ENCODE results near the gene GPR37L1.
A peak's percentile ranks its signal among the peaks of the same experiment; 100 is the strongest.

GPR37L1 gene, protein sequence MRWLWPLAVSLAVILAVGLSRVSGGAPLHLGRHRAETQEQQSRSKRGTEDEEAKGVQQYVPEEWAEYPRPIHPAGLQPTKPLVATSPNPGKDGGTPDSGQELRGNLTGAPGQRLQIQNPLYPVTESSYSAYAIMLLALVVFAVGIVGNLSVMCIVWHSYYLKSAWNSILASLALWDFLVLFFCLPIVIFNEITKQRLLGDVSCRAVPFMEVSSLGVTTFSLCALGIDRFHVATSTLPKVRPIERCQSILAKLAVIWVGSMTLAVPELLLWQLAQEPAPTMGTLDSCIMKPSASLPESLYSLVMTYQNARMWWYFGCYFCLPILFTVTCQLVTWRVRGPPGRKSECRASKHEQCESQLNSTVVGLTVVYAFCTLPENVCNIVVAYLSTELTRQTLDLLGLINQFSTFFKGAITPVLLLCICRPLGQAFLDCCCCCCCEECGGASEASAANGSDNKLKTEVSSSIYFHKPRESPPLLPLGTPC

DNA sequence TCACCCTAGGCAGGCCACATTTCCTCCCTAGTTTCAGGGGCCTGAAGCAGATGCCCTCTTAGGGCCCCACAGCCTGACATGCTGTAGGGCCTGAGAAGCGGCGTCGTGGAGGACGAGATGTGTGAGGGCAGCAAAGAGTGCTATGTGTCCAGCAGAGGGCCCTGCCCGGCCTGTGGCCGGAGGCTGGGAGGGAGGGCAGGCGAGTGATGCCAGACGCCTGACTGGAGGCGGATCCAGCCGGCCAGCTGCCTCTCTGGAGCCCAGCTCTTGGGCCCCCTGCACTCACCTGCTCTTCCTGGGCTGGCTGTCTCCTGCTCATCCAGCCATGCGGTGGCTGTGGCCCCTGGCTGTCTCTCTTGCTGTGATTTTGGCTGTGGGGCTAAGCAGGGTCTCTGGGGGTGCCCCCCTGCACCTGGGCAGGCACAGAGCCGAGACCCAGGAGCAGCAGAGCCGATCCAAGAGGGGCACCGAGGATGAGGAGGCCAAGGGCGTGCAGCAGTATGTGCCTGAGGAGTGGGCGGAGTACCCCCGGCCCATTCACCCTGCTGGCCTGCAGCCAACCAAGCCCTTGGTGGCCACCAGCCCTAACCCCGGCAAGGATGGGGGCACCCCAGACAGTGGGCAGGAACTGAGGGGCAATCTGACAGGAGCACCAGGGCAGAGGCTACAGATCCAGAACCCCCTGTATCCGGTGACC lies at the start of gene GPR37L1:
Gene GPR37L1, plus strand, starts transcription at position 279 of the 697 bp plus-strand sequence. Its CDS starts 47 bp downstream, at position 326.
- H3K36me3 ChIP-seq (ENCODE audit: control insufficient read depth, insufficient read depth, low read length): no peaks in the 10 kb centered on the region
- H3K4me3 ChIP-seq (ENCODE audit: low read length): peak within 1 kb of the TSS; percentile 27
- no peaks in the 10 kb centered on the region for H3K27me3 ChIP-seq (ENCODE audit: control insufficient read depth, insufficient read depth, low read length)
- no peak within 1 kb of the TSS for H3K9ac ChIP-seq (ENCODE audit: low read length)
- H3K27ac ChIP-seq (ENCODE audit: low read depth, low read length): no peak within 1 kb of the TSS
- H3K4me1 ChIP-seq (ENCODE audit: control insufficient read depth, insufficient read depth, low read length): no peaks in the 10 kb centered on the region

DNA sequence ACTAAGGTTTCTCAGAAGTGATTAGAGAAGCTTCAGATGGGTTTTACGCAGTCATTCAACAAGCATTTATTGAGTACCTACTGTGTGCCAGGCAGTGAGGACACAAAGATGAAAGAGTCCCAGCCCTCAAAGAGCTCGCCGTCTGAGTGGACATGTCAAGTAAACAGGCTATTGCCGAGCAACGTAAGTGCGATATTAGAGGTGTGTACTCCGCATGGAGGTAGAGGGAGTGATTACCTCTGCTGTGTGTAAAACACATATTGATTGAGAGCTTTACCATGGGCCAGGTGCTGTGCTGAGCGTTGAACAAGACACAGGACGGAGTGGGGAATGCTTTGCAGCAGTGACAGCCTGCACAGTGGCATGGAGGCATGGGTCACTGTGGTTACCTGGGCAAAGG lies 49.5 kb upstream of the GPR37L1 start:
- Histone ChIP-seq H3K27me3 (ENCODE audit: control insufficient read depth, insufficient read depth, low read length) (no peaks in the 10 kb centered on the region), H3K36me3 (ENCODE audit: control insufficient read depth, insufficient read depth, low read length) (no peaks in the 10 kb centered on the region), H3K27ac (ENCODE audit: low read depth, low read length) (no peak overlapping the region), H3K4me1 (ENCODE audit: control insufficient read depth, insufficient read depth, low read length) (no peaks in the 10 kb centered on the region), H3K4me3 (ENCODE audit: low read length) (no peak overlapping the region), H3K9ac (ENCODE audit: low read length) (no peak overlapping the region)

DNA sequence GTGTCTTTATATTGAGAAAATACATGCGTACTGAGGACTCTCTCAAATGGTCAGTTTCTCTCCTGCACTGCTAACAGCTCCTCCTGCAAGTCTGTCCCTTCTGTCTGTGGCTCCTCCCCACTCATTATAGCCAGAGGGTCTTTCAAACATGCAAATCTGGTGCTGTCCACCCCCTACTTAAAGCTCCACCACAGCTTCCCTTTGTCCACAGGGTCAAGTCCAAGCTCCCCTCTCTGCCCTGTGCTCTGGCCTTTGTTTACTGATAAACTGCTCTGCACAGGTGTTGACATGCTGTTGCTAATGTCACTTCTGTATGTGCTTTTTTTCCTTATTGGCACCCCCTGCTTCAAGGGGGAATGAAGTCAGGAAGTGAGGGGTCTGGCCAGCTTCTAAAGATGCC lies 47.7 kb upstream of the GPR37L1 start:
- Histone ChIP-seq H3K9ac (ENCODE audit: low read length) (no peak overlapping the region), H3K27me3 (ENCODE audit: control insufficient read depth, insufficient read depth, low read length) (no peaks in the 10 kb centered on the region), H3K4me1 (ENCODE audit: control insufficient read depth, insufficient read depth, low read length) (no peaks in the 10 kb centered on the region), H3K27ac (ENCODE audit: low read depth, low read length) (no peak overlapping the region), H3K36me3 (ENCODE audit: control insufficient read depth, insufficient read depth, low read length) (no peaks in the 10 kb centered on the region), H3K4me3 (ENCODE audit: low read length) (no peak overlapping the region)

DNA sequence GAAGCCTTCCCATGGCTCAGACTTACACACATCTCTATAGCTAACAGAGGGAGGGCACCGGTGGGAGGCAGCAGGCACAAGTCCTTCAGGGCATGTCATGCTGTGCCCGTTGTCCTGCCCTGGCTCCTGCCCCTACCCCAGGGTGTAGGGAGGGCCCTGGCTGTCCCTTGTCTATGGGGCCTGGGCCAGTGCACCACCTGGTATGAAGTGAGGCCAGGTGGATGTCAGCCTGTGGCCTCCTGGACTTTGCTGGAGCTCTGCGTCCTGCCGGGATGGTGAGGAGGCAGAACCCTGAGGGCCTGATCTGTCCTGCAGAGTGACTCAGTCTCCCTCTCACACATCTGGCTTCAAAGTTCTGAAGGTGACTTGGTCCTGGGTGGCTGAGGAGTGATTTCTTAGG lies 47.3 kb upstream of the GPR37L1 start:
- H3K4me3 ChIP-seq (ENCODE audit: low read length): no peak overlapping the region
- H3K9ac ChIP-seq (ENCODE audit: low read length): no peak overlapping the region
- no peaks in the 10 kb centered on the region for H3K27me3 ChIP-seq (ENCODE audit: control insufficient read depth, insufficient read depth, low read length)
- H3K27ac ChIP-seq (ENCODE audit: low read depth, low read length): no peak overlapping the region
- no peaks in the 10 kb centered on the region for H3K36me3 ChIP-seq (ENCODE audit: control insufficient read depth, insufficient read depth, low read length)
- no peaks in the 10 kb centered on the region for H3K4me1 ChIP-seq (ENCODE audit: control insufficient read depth, insufficient read depth, low read length)

DNA sequence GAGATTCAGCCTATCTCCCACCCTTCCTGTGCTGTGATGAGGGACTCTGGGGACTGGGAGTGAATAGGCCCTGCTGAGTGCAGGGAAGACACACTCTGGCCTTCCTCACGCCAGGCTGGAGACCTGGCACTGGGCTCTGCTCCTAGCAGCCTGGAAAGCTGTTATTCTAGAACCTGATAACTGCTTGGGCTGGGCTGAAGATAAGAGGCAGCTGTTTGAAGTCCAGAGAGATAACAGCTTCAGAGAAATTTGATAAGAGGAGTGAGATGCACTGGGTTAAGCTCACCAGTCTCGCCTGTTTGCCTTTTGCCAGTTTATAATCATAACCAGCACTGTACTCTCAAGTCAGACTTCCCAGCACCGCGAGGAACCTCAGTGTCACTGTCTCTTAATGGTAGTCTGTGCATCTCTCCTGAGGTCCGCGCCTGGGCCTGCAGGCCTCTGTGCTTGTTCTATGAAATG lies 46.6 kb upstream of the GPR37L1 start:
- H3K4me1 ChIP-seq (ENCODE audit: control insufficient read depth, insufficient read depth, low read length): no peaks in the 10 kb centered on the region
- H3K36me3 ChIP-seq (ENCODE audit: control insufficient read depth, insufficient read depth, low read length): no peaks in the 10 kb centered on the region
- no peak overlapping the region for H3K9ac ChIP-seq (ENCODE audit: low read length)
- H3K27ac ChIP-seq (ENCODE audit: low read depth, low read length): no peak overlapping the region
- H3K27me3 ChIP-seq (ENCODE audit: control insufficient read depth, insufficient read depth, low read length): no peaks in the 10 kb centered on the region
- H3K4me3 ChIP-seq (ENCODE audit: low read length): no peak overlapping the region

DNA sequence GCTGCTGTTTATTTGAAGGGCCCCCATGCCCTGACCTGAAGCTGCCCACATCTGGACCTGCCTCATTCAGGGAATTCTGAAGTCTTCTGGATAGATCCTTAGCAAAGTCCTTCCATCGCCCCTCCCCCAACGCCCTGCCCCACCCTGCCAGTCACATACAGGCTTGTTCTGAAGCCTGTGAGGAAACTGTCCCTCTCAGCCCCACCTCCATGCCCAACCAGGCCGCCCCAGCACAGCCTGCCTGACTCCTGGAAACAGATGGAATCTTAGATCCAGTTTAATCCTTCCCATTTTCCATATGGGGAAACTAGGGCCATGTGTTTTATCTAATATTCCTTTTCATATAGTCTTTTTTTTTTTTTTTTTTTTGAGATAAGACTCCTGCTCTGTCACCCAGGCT lies 44.5 kb upstream of the GPR37L1 start:
- Histone ChIP-seq H3K27ac (ENCODE audit: low read depth, low read length) (no peak overlapping the region), H3K27me3 (ENCODE audit: control insufficient read depth, insufficient read depth, low read length) (no peaks in the 10 kb centered on the region), H3K36me3 (ENCODE audit: control insufficient read depth, insufficient read depth, low read length) (no peaks in the 10 kb centered on the region), H3K4me1 (ENCODE audit: control insufficient read depth, insufficient read depth, low read length) (no peaks in the 10 kb centered on the region), H3K4me3 (ENCODE audit: low read length) (no peak overlapping the region), H3K9ac (ENCODE audit: low read length) (no peak overlapping the region)

DNA sequence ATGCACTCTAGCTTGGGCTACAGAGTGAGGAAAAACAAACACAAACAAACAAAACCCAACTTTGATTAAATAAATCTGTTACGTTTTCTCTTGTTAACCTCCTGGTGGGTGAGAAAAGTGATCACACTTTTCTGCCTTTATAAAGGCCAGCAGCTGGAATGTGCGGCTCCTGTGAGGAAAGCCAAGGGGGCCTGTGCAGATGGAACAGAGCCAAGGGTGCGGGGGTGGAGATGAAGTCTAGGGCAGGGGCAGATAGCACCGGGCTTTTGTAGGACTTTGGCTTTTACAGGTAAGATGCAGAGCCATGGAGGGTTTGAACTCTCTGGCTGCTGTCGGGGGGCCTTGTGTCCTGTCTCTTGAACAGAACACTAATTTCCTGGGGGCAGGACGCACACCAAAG lies 40.7 kb upstream of the GPR37L1 start:
- Histone ChIP-seq H3K9ac (ENCODE audit: low read length) (no peak overlapping the region), H3K27me3 (ENCODE audit: control insufficient read depth, insufficient read depth, low read length) (no peaks in the 10 kb centered on the region), H3K4me3 (ENCODE audit: low read length) (no peak overlapping the region), H3K4me1 (ENCODE audit: control insufficient read depth, insufficient read depth, low read length) (no peaks in the 10 kb centered on the region), H3K36me3 (ENCODE audit: control insufficient read depth, insufficient read depth, low read length) (no peaks in the 10 kb centered on the region), H3K27ac (ENCODE audit: low read depth, low read length) (no peak overlapping the region)

DNA sequence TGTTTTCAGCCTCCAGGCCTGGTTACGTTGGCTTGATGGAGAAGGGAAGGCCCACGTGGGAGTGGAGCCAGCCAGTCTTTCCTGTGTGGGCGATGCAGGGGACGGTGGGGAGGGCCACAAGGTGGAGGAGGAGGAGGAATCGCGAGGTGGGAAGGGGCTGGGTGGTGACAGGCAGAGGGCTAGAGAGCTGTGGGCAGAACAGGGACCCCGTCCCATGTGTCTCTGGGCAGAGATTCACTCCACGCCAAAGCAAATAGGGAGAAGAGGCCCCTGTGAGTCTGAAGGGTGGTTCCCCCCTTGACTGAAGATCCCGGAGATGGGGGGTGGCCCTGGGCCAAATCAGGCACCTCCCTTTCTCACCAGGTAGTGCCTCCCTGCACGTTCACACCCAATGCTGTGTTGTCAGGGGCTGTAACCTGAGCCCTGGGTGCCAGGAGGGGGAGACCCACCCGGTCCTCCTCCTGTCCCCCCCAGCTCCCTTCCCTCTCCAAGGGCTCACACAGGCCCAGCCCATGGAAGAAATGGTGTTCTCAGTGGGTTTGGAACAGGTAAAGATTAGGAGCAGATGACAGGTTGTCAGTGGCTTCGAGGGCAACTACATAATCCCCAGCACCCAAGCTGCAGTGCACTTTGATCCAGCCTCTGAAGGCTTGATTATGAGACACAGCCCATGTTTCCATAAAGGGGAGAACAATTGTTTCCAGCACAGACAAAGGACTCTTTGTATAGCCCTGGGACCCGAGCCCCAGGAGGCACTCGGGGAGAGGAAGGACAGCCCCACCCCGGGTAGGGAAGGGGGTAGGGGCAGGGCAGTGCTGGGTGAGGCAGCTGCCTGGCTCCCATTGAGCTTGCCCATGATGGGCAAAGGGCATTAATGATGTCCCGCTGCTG lies 37.7 kb upstream of the GPR37L1 start:
- Histone ChIP-seq H3K4me3 (ENCODE audit: low read length) (no peak overlapping the region), H3K27ac (ENCODE audit: low read depth, low read length) (no peak overlapping the region), H3K4me1 (ENCODE audit: control insufficient read depth, insufficient read depth, low read length) (no peaks in the 10 kb centered on the region), H3K36me3 (ENCODE audit: control insufficient read depth, insufficient read depth, low read length) (no peaks in the 10 kb centered on the region), H3K9ac (ENCODE audit: low read length) (no peak overlapping the region), H3K27me3 (ENCODE audit: control insufficient read depth, insufficient read depth, low read length) (no peaks in the 10 kb centered on the region)

DNA sequence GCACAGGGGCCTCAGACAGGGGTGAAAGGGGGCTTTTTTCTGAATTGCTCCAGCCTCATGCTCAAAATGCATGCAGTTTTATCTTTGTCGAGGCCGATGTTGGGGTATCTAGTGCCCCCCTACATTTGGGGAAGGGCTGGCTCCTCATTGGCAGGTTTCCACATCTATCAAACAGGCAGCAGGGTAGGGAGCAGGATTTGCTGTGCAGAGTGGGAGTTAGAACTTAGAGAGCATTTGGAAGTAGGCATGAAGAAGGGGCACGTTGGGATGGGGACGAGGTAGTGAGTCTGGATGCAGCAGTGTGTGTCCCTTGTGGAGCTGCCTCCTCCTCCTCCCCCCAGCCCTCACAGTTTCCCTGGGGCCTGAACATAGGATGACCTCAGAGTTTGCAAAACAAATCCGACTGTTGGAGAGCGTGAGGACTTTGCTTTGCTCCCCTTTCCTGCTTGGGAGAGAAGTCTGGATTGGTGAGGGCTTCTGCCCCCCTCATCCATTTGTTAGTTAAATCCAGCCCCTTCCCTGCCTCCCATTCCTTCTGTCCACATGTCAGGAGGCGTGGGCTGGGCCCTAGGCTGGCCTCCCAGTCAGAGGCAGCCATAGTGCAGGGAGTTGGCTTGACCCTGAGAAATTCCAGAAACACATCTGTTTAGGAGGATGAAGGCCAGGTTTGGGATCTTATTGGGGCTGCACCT lies 36.9 kb upstream of the GPR37L1 start:
- no peaks in the 10 kb centered on the region for H3K4me1 ChIP-seq (ENCODE audit: control insufficient read depth, insufficient read depth, low read length)
- H3K27me3 ChIP-seq (ENCODE audit: control insufficient read depth, insufficient read depth, low read length): no peaks in the 10 kb centered on the region
- no peak overlapping the region for H3K27ac ChIP-seq (ENCODE audit: low read depth, low read length)
- H3K9ac ChIP-seq (ENCODE audit: low read length): peak overlapping the region; percentile 10
- H3K36me3 ChIP-seq (ENCODE audit: control insufficient read depth, insufficient read depth, low read length): no peaks in the 10 kb centered on the region
- no peak overlapping the region for H3K4me3 ChIP-seq (ENCODE audit: low read length)

DNA sequence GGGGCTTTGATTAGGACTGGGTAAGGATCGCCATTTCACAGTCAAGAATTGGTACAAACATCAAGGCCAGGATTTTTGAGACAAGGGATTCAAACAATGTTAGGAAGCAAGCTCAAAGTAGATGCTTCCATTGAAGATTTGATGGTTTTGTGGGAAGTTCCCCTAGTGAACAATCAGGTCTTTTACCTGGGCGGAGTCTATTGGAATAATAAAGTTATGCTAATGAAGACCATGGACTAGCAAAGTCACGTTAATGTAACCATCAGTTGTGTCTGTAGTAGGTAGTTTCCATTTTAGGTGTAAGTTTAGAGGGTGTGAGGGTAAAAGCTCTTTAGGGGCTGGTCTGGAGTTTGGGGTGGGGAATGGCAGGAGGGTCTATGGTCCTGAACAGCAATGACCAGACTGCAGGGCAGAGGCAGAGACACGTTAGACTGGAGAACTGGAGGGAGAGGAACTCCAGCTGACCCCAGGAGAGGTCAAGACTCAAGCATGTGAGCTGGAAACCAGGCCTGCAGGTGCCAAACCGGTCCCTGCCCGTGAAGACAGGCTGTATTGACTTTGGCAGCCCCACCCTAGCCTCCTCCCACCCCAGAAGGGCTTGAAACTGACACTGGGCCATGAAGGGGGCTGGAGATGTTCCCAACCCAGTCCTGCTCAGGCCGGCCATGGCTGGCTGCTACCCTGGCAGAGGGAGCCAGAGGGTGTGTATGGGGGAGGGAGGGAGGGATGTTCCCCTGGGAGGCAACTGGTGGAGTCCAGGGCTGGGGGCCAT lies 36.0 kb upstream of the GPR37L1 start:
- Histone ChIP-seq H3K36me3 (ENCODE audit: control insufficient read depth, insufficient read depth, low read length) (no peaks in the 10 kb centered on the region), H3K4me3 (ENCODE audit: low read length) (no peak overlapping the region), H3K4me1 (ENCODE audit: control insufficient read depth, insufficient read depth, low read length) (no peaks in the 10 kb centered on the region), H3K9ac (ENCODE audit: low read length) (no peak overlapping the region), H3K27me3 (ENCODE audit: control insufficient read depth, insufficient read depth, low read length) (no peaks in the 10 kb centered on the region), H3K27ac (ENCODE audit: low read depth, low read length) (no peak overlapping the region)

DNA sequence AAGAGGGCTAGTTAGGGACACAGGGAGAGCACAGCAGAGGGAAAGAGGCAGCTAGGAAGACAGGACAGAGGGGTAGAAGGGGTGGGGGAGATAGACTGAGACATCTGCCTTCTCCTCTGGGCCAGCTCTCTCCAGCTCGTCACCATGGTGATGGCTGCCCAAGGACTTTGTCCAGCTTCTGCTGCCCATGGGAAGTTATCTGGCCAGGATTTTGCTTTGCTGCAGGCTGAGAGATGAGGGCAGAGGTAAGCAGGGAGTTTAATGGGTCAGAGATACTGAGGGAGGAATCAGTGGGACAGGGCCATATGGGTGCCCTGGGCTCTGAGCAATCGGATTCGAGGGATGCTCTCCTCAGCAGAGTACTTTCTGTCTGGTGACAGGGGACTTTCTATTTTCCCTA lies 34.5 kb upstream of the GPR37L1 start:
- Histone ChIP-seq H3K27ac (ENCODE audit: low read depth, low read length) (no peak overlapping the region), H3K4me1 (ENCODE audit: control insufficient read depth, insufficient read depth, low read length) (no peaks in the 10 kb centered on the region), H3K27me3 (ENCODE audit: control insufficient read depth, insufficient read depth, low read length) (no peaks in the 10 kb centered on the region), H3K36me3 (ENCODE audit: control insufficient read depth, insufficient read depth, low read length) (no peaks in the 10 kb centered on the region), H3K4me3 (ENCODE audit: low read length) (no peak overlapping the region), H3K9ac (ENCODE audit: low read length) (no peak overlapping the region)
